SK-N-SH (cell line): ENCODE measurements around the gene TM9SF4.

Source experiments
- GABPA ChIP-seq: IDR thresholded peaks from 2 replicates; pipeline ENCODE4 v1.4.0; 2012; ENCODE audit warnings: low read depth, mild to moderate bottlenecking
- MXI1 ChIP-seq: IDR thresholded peaks from 2 replicates; pipeline ENCODE4 v1.6.1; 2012; ENCODE audit warnings: mild to moderate bottlenecking, low read depth, low read length, improper control_type of control experiment
- REST ChIP-seq: IDR thresholded peaks from 2 replicates; pipeline ENCODE4 v1.6.1; 2012; ENCODE audit warnings: mild to moderate bottlenecking, low read depth, low read length, moderate library complexity
- SIN3A ChIP-seq: IDR thresholded peaks from 2 replicates; pipeline ENCODE4 v1.6.1; 2012; ENCODE audit warnings: low read depth, mild to moderate bottlenecking, low read length, moderate library complexity, borderline replicate concordance
- TCF12 ChIP-seq: IDR thresholded peaks from 2 replicates; pipeline ENCODE4 v1.4.0; 2012
- TF ChIP-seq, protein P1 (sequence below): fragments of 200-600 bp; sonication (generic); IDR thresholded peaks from 2 replicates; pipeline ENCODE4 v1.6.1; 2017; ENCODE audit warnings: antibody characterized with exemption, mild to moderate bottlenecking, moderate library complexity

GRCh38 chr20:32109392-32110172 lies at the start of gene TM9SF4:
- TF ChIP-seq REST = peak; percentile 51; the same call in 1 of the 2 replicates
- TF ChIP-seq, protein P1, sequence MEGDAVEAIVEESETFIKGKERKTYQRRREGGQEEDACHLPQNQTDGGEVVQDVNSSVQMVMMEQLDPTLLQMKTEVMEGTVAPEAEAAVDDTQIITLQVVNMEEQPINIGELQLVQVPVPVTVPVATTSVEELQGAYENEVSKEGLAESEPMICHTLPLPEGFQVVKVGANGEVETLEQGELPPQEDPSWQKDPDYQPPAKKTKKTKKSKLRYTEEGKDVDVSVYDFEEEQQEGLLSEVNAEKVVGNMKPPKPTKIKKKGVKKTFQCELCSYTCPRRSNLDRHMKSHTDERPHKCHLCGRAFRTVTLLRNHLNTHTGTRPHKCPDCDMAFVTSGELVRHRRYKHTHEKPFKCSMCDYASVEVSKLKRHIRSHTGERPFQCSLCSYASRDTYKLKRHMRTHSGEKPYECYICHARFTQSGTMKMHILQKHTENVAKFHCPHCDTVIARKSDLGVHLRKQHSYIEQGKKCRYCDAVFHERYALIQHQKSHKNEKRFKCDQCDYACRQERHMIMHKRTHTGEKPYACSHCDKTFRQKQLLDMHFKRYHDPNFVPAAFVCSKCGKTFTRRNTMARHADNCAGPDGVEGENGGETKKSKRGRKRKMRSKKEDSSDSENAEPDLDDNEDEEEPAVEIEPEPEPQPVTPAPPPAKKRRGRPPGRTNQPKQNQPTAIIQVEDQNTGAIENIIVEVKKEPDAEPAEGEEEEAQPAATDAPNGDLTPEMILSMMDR = no peak
- peak; percentile 63; the same call in 1 of the 2 replicates for TF ChIP-seq SIN3A
- peak; percentile 75 for TF ChIP-seq GABPA
- TF ChIP-seq TCF12 = no peak
- TF ChIP-seq MXI1 = peak; percentile 53; the same call in 1 of the 2 replicates
